ENCODE data around the gene RER1. TPM values are rescaled to one million over a fixed set of nuclear protein-coding genes. Genes with fewer than 3 reads are reported as not detected.
"Not testable (repeated sequence)": the region's sequence is repeated elsewhere in the genome, so short reads cannot be mapped to it uniquely, and the experiment has no call there.

RER1 gene
- total RNA-seq, 1 donor from 2014 or later, result 40.1 TPM

GRCh38 chr1:2429780-2430591 lies 38.3 kb downstream of the RER1 start:
- DNase-seq, result no peak

GRCh38 chr1:2430592-2430973 lies 38.9 kb downstream of the RER1 start:
- no peak for DNase-seq

- no peak for DNase-seq
Measured at GRCh38 chr1:2431103-2431502, 39.5 kb downstream of the RER1 start.

GRCh38 chr1:2431518-2431917 lies 39.9 kb downstream of the RER1 start:
- DNase-seq, result no peak

- no peak for DNase-seq
Measured at GRCh38 chr1:2432441-2432844, 40.8 kb downstream of the RER1 start.

- DNase-seq, result no peak
Measured at GRCh38 chr1:2433196-2433595, 41.6 kb downstream of the RER1 start.

- DNase-seq, result no peak
Measured at GRCh38 chr1:2433936-2434655, 42.5 kb downstream of the RER1 start.

- DNase-seq, result no peak
Measured at GRCh38 chr1:2435091-2435490, 43.5 kb downstream of the RER1 start.

GRCh38 chr1:2435746-2436355 lies 44.2 kb downstream of the RER1 start:
- DNase-seq, result no peak

- no peak for DNase-seq
Measured at GRCh38 chr1:2436876-2437275, 45.2 kb downstream of the RER1 start.

- no peak for DNase-seq
Measured at GRCh38 chr1:2437617-2438016, 46.0 kb downstream of the RER1 start.

GRCh38 chr1:2438038-2438437 lies 46.4 kb downstream of the RER1 start:
- no peak for DNase-seq

- no peak for DNase-seq
Measured at GRCh38 chr1:2438641-2439040, 47.0 kb downstream of the RER1 start.

GRCh38 chr1:2439369-2439768 lies 47.7 kb downstream of the RER1 start:
- no peak for DNase-seq

- not testable (repeated sequence) for DNase-seq
Measured at GRCh38 chr1:2440346-2440745, 48.7 kb downstream of the RER1 start.

GRCh38 chr1:2441746-2442145 lies 50.1 kb downstream of the RER1 start:
- DNase-seq, result no peak

GRCh38 chr1:2442661-2443060 lies 51.0 kb downstream of the RER1 start:
- no peak for DNase-seq

- no peak for DNase-seq
Measured at GRCh38 chr1:2443277-2444137, 51.9 kb downstream of the RER1 start.

GRCh38 chr1:2444138-2444591 lies 52.5 kb downstream of the RER1 start:
- no peak for DNase-seq

- DNase-seq, result no peak
Measured at GRCh38 chr1:2445162-2445822, 53.7 kb downstream of the RER1 start.

GRCh38 chr1:2445823-2446215 lies 54.2 kb downstream of the RER1 start:
- no peak for DNase-seq

GRCh38 chr1:2446394-2446793 lies 54.8 kb downstream of the RER1 start:
- DNase-seq, result no peak
